ENCODE results near the gene C19orf67.

C19orf67 gene

DNA sequence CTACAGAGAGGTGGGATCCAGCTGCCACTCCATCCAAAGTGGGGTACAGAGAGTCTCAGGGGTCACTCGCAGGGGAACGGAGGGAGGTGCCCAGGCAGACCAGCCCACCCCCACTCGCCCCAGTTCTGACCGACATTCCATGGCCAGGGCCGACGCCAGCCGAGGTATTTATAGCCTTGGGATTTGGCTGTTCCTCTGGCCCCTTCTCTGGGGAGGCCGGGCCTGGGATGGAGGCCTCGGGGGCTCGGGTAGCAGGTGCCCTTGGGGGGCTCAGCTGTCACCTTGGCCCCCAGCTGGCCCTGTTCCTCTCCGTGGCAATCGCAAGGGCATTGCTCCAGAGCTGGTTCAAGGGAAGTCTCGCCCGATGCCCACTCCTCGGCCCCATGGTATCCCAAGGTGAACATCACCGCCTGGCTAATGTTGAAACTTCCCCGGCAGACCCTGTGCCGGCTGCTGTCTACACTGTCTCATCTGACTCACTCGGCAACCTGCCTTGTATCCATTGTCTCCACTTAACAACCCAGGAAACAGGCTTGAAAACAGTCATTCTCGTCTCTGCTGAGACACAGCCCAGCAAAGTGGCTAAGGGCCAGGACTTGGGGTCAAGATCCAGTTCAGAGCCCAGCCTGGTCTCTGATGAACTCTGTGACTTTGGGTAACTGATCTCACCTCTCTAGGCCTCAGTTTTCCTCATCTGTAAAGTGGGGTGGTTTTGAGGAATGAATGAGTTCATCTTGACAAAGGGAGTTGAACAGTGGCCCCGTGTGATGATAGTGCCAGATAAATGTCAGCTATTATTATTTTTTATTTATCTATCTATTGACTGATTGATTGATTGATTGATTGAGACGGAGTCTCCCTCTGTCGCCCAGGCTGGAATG, 22.2 kb upstream of the C19orf67 start:
- DNase-seq = no peak

DNA sequence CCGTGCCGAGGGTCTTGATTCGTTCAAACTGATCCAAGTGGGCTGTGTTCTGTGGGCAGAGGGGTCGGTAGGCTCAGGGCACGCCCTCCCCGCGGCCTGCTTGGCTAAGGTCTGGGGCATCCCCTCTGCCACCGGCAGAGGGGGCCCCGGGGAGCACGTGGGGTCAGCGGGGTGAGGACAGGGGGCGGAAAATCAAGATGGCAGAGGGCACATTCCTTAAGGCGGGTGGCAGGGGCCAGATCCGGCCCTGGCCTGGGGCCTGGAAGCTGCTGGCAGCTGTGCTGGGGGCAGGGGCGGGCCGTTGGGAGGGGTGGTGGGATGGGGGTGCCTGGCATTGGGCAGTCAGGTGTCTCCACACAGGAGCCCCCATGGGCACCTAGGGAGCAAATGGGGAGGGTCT, 21.3 kb upstream of the C19orf67 start:
- DNase-seq = no peak

DNA sequence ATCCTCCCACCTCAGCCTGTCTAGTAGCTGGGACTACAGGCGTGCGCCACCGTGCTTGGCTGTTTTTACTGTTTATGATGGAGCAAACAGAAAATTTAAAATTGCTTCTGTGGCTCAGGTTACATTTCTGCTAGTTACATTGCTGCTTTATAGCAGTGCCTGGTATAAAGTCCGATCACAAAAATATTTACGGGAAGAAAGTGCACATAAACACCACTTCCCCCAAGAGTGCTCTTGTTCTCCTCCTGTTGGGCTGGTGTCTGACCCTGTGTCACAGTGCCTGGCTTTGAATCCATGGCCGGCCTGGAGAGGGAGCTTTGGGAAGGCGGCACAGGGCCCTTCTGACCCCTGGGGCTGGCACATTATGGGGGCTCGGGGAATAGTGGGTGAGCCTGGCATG, 20.1 kb upstream of the C19orf67 start:
- DNase-seq = no peak

DNA sequence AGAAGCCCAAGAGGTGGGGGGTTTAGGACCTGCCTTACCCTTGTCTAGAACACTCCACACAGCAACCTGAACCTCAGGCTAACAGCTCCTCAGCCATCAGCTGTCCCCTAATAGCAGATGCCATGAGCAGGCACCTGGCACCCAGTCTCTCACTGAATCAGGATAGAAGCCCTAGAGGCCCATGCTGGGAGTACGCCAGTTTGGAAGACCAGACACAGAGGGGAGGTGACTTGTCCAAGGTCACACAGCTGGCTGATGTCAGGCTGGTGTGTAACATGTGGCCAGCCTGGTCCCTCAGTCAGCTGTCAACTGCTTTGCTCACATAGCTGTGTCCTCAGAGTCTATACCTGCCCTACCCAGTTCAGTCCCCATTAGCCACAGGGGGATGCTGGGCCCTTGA, 17.7 kb upstream of the C19orf67 start:
- no peak for DNase-seq

DNA sequence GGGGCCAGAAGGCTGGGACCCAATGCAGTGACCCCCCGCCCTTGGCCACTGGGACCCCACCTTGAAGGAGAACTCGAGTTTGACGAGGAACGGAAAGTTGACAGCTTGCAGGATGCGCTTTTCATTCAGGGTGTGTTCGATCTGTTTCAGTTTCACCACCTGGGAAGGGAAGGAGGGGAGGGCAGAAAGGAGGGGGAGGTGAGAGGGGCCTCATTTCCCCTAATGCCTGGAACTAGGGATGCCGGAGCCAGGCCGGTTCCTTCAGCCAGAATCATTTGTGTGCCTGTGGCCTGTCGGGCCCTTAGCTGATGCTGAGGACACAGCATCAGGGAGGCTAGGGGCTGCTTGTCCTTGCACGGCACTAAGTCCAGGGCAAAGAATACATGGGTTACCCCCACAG, 17.2 kb upstream of the C19orf67 start:
- DNase-seq = no peak

DNA sequence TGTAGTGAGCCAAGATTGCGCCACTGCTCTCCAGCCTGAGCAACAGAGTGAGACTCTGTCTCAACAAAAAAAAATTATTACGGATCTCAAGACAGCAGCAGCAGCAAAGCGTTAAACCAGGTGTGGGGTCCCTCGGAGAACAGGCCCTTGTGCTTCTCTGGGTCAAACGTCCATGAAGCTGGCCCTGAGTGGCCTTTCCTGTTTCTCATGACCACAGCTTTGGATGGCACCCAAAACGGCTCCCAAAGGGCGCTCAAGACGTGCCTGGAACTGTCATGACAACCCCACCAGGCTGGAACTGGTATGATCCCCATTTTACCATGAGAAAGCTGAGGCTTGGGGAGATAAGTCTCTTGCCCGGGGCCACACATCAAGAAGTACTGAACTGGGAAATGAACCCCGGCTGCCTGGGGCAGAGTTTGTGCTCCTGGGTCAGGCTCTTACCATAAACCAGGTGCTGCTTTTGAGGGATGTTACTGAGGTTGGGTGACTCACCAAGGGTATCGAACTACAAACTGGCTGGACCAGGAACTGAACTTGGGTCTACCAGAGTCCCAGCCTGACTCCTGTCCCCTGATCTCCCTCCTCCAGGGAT, 16.6 kb upstream of the C19orf67 start:
- DNase-seq = no peak

DNA sequence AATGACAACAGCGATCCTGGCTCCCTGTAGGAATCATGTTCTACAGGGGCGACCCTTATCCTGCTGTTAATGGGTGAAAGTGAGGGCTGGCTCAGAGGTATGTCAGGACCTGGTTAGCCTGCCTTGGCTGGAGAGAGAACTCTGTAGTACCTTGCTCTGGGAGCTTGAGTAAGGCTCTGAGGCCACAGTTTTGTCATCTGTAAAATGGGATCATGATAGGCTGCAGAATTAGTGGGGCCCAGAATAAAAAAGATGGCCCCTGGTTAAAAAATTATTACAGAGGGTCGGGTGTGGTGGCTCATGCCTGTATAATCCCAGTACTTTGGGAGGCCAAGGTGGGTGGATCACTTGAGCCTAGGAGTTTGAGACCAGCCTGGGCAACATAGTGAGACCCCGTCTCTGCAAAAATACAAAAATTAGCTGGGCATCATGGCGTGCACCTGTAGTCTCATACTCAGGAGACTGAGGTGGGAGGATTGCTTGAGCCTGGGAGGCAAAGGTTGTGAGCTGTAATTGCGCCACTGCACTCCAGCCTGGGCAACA, 15.5 kb upstream of the C19orf67 start:
- DNase-seq = no peak

DNA sequence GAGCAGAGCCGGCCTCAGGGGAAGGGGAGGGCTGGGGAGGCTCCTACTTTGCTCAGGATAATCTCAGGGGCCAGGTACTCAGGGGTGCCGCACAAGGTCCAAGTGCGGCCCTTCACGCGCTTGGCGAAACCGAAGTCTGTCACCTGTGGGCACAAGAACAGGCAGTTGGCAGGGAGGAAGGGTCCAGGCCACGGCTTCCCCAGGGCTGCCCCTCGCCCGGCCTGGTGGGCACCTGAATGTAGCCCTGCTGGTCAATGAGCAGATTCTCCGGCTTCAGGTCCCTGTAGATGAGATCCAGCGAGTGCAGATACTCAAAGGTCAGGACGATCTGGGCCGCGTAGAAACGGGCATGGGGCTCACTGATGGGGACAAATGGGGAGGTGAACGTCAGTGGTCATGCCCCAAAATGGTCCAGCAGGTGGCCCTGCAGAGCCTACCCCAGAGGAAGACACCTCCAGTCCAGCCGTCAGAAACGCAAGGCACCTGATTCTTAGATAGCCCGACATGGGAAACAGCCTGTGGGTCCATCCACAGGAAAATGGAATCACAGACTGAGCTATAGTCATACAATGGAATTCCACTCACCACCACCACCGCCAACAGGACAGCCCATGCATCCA, 12.1 kb upstream of the C19orf67 start:
- no peak for DNase-seq

DNA sequence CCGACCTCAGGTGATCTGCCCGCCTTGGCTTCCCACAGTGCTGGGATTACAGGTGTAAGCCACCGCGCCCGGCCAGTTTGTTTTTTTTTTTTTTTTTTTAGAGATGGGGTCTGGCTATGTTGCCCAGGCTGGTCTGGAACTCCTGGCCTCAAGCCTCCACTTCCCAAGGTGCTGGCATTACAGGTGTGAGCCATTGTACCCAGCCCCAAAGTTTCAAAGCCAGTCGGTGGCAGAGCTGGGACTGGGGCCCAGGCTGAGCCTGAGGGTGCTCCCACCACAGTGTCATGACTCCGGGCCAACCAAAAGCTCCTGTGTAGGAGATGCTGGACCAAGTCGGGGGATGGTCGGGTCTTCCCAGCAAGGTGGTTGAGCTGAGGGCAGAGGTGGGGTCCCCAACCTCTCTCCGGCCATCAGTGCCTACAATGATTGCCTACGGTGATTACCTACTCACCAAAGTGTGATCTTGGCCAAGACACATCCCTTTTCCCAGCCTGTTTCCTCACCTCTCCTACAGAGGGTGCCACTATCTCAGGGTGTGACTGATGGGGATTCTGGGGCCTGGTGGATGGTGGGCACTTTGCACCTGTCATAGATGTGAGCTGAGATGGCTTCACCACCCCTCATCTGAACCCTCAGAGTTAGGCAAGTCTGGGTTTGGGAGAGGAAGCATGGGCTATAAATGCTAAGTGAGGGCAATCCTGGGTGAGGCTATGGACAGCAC, 10.8 kb upstream of the C19orf67 start:
- no peak for DNase-seq

DNA sequence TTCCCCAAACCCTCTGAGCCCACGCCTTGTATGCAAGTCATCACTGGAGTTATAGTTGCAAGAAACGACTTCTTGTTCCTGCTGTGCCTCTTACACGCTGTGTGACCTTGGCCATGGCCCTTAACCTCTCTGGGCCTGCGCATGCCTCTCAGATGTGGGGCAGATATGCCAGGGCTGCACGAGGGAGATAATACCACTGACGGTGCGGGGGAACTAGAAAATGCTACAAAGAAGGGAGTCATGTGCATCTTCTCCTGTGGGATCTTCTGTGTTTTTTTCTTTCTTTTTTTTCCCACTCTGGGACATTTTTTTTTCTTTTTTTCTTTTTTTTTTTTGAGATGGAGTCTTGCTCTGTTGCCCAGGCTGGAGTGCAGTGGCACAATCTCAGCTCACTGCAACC, 9.3 kb upstream of the C19orf67 start:
- no peak for DNase-seq

DNA sequence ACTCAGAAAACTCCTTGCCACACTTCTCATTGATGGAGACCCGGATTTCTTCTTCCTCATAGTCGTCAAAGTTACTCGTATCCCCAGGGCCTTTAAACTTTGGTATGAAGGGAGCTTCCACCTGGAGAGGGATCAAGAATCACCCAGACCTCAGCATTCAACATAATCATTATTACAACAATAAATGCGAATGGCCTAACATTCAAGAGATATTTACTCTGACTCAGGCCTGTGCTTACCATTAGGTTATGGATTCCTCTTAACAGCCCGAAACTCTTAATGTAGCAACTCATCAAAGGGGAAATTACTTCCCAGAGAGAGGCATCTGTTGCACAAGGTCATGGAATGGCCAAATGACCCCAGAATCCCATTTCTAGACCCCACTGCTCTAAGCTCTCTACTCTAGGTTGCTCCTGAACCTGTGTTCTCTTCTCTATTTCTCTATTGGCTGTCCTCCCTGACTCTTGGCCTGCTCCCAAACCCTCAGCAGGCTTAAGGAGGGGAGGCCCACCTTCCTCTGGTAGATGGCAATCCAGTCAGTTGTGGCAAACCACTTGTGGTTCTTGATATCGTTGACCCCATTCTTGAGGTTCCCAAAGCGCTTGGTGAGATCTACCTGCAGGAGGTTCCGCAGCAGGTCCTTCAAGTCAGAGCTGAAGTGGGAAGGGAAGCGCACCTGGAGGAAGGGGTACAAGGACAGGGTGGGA, 7.7 kb upstream of the C19orf67 start:
- no peak for DNase-seq

DNA sequence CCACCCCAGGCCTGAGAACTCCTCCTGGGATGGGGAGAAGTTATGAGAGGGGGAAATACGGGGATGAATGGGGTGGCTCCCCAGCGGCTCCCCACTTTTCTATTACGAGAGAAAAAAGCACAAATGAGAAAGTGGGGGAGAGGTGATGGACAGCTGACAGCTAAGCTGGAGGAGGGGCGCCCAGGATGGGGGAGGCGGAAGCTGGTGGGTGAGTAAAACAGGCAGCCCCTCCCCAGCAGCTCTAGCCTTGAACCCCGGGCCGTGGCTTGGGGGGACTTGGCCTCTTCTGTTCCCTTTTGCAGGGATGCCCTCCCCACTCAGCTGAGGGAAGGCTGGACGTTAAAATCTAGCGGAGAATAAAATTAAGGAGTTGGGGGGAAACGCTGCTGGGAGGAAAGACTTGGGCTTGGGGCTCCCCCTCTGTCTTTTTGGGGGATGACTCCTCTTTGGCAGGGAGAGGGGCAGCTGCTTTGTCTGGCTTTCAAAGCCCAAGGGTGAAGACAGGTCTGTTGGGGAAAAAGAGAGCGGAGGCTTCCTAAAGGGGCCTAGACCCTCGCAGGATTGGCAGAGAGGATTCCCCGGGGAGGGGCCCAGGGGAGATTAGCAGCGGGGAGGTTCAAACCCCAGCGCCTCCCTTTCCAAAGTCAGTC, 6.4 kb upstream of the C19orf67 start:
- DNase-seq = no peak

DNA sequence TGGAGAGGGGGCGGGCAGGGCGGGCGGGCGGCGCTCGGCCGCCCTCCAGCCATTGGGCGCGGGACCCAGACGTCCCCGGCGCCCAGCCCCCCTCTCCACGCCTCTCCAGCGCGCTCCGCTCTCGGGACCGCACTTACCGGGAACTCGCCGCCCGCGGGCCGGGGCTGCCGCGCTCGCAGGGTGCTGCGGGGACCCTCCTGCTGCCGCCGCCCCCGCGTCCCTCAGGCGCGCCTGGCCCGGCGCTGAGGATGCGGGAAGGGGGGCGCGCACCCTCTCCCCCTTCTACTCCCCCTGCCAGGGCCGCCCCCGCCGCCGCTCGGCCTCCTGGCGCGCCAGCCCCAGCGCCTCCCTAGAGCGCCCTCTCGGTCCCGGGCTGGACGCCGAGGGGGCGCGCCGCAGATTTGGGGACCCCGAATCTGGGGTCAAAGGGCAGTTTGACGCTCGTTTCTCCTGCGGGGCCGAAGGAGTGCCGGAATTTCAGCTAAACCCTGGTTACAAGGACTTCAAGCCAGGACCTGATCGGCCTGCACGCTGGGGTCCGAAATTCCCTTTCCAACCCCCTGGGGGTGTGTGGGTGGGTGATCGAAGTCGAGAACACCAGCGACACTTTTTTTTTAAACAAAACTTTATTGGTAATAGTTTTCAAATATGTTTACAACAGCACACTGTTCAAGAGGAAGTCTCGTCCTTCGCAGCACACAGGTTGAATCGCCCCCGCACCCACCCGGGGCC, 5.7 kb upstream of the C19orf67 start:
- peak; percentile 65 for DNase-seq

DNA sequence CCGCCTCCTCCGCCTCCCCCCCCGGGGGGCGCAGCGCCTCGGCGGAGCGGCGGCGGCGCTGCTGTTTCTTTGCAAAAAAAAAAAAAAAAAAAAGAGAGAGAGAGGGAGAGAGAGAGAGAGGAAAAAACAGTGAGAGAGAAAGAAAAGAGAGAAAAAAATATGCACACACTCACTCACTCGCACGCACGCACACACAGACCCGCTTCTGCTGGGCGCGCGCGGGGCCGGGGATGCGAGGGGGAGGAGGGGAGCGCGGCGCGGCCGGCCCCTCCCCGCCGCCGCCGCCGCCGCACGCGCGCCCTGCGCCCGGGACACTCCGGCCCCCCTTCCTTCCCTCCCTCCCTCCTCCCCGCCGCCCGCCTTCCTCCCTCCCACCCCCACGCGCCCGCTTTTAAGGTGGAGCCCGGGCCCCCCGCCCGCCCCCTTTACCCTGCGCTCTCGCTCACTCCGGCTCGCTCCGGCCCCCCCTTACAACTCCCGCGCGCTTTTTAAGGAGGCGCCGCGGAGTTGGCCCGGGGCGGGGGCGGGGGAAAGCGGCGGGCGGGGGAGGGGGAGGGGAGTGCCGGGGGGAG, 5.0 kb upstream of the C19orf67 start, which contains the start of gene SAMD1:
Gene SAMD1 (minus strand): TSS at position 243 of the 572 bp plus-strand sequence.
- peak; percentile 69 for DNase-seq

DNA sequence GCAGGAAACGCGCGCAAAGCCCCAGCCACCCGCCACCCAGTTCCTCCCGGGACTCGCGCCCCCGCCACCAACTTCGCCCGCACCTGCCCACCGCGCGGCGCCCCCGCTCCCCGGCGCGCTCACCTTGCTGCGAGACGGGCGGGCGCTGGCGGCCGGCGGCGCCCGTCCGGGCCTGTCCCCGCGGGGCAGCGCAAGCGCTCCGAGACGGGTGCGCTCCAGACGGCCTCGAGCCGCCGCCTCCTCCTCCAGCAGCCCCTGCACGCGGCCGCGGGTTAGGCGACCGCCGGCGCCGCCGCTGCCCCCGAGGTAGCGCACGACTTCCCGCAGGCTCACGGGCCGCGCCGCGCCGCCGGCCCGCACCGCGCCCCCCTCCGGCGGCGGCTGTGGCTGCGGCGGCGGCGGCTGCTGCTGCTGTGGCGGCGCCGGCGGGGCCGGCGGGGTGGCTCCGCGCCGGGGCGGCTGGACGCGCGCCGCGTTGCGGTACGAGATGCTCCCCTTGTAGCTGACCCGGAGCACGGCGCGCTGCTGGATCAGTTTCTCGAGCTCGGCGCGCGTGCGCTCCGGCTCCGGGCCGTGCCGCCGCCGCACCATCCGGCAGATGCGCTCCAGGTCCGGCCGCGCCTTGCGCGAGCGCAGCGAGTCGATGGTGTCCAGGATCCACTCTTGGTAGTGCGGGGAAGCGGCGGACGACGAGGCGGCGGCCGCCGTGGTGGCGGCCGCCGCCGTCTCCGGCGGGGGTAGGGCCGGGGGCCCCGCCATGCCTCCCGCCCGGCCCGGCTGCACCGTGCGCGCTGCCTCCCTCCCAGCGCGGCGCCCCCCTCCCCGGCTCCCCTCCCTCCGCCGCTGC, 4.3 kb upstream of the C19orf67 start:
- no peak for DNase-seq

DNA sequence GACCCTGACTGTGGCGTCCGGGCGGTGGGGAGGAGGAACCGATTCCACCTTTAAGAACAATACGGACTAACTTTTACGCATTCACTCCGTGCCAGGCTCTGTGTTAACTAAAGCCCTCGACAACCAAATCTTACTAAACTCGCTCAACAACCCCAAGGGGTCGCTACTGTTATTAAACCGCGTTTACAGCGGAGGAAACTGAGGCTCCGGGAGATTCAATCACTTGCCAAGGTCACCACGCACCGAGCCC, 3.8 kb upstream of the C19orf67 start:
- no peak for DNase-seq

DNA sequence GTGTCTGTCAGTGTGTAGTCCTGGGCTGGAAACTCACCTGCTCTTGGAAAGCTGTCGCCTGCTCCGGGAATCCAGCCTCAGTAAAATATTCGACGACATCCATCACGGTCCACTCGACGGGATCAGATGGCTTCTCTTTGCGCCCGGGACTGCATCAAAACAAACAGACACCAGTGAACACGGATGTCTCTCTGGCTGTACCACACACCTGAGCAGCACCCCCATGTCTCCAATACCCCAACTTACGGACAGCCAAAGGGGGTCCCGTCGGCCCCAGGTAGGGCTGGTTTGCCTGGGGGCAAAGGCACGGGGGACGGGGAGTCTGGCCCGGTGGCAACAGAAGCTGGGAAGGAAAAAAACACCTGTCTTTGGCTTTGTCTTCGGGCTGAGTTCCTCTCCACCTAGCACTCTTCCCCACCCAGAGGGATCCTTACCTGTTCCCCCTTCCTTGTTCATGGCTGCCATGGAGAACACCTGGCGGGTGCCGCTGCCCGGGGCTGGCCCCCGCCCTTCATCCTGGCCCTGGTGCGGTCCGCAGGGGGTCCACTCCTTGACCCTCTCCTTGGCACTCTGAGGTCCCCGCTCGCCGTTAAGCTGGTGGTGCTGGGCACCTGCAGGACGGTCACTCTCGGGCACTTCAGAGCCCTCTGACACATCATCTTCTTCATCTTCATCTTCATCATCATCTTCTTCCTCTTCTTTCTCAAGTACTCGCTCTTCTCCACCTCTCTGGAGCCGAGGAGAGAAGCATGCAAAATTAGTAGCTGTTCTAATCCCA, 3.2 kb upstream of the C19orf67 start:
- DNase-seq = no peak

DNA sequence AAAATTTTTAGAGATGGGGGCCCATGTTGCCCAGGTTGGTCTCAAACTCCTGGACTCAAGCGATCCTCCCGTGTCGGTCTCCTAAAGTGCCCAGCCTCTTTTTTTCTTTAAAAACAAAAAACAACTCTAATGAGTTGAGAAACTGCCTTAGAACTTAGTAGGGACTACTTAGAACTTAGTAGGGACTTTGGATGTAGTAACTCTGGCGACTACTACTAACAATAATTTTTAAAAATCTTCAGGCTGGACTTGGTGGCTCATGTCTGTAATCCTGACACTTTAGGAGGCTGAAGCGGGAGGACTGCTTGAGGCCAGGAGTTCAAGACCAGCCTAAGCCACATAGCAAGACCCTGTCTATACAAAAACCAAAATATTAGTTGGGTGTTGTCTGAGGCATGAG, 515 bp upstream of the C19orf67 start:
- no peak for DNase-seq

DNA sequence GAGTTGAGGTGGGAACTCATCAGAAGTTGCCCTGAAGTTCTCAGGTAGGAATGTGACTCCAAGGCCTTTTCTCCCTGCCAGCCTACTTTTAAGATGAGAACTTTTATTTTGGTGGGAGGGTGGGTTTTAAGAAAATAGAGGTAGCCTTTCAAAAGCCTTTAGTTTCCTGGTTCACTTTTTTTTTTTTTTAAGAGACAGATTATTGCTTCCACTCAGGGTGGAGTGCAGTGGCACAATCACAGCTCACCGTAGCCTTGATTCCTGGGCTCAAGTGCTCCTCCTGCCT, 3.0 kb downstream of the C19orf67 start:
- DNase-seq = no peak

Measured in NCI-H446 treated with DMSO at 0.1 percent for 48 hours (cell line).